Activated gamma-delta T cell treated with Interleukin-2 at 50 U/mL for 16 hours (primary cell): ENCODE data around the gene PASK.

Experiments used
- DNase-seq: peaks from one replicate; pipeline ENCODE4 v3.0.0-alpha.2; 2020

PASK gene

DNA sequence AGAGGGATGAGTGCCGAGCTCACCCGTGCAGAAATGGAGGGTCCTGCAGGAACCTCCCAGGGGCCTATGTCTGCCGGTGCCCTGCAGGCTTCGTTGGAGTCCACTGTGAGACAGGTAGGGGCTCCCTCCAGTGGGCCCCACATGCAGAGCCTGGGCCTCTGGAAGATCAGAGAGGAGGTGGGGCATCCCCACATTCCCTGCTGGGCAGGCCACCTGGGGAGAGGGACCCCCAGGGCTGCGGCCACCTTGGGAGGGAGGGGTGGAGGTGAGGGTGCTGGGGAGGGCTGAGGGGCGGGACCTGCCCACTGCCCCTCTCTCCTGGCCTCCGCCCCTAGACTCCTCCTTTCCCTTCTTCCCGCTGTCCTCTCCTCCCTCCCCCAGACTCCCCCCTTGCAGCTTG lies 85.7 kb downstream of the PASK start:
- no peak for DNase-seq

DNA sequence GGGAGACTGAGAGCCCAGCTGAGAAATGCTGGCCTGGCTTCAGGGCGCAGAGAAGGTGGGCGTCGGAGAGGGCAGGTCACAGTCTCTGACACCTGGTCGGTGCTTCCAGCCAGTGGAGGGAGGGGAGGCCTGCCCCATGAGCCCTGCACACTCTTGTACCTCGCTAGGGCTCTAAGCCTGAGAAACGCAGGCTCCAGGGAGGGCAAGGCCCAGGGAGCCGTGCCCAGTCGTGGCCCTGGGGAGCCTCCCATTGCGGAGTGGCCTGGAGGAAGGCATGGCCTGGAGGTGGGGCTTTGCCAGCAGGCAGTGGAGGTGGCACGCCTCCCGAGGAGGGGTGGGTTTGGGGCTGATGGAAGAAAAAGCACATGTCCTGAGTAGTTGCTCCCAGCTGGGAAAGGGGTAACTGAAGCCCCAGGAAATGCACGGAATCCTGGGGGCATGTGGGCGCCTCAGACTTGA lies 86.2 kb downstream of the PASK start:
- DNase-seq: no peak

DNA sequence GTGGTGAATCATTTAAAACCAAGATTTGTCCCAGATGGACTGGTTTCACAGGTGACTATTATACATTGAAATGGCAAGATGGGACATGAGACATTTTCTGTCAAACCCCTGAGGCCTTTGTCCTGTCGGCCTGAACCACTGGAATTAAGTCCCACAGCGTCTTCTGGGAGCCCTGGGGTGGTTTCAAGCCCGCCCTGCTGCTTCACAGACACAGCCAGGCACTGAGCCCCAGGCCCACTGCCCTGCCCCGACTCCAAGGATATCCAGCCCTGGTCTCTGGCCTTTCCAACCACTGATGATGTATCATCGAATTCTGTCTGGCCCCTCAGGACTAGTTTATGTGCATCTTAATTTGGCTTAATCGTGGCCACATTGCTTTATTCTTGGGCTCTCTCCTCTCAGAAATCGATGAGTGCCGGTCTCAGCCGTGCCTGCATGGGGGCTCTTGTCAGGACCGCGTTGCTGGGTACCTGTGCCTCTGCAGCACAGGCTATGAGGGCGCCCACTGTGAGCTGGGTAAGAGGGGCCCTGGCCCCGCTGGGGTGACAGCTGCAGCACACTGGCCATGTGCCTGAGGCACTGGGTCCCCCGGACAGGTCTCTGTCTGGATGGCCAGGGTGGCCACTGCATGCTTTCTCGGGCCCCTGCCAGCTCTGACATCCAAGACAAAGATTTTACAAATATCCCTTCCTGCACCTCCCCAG lies 86.7 kb downstream of the PASK start:
- no peak for DNase-seq

DNA sequence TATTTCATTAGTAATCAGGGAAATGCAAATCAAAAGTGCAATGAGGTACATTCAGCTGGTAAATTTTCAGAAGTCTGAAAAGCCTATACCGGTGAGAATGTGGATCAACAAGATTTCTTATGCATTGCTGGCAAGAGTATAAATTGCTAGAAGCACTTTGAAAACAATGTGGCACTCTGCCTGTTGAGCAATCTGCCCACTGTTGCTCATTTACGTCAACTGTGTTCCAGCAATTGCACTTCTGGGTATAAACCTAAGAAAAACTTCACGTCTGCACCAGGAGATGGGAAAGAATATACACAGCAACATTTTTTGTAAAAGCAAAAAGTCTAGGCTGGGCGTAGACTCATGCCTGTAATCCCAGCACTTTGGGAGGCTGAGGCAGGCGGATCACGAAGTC lies 88.0 kb downstream of the PASK start:
- no peak for DNase-seq
